H1 (cell line): ENCODE results near the gene CHST2. TPM values are rescaled to one million over a fixed set of nuclear protein-coding genes. Genes with fewer than 3 reads are reported as not detected.

ENCODE experiments used
- CTCF ChIA-PET: fragments of 300-600 bp; sonication (Branson Sonifier 250); formaldehyde crosslinking; loops from one replicate; lab custom pipeline; 2021; ENCODE audit not compliant: partially characterized antibody; lab: Charles Lee
- POLR2A ChIA-PET: fragments of 300-600 bp; sonication (Branson Sonifier 250); formaldehyde crosslinking; loops from one replicate; lab custom pipeline; 2021; ENCODE audit warnings: inconsistent platforms; ENCODE audit not compliant: partially characterized antibody; lab: Charles Lee
- DNase-seq, 2 experiments: peaks; one replicate each; pipeline versions ENCODE4 v3.0.0 to v3.0.0-alpha.2; 2010 to 2022; ENCODE audit warnings: low spot score in 2 of 2, low read depth in 1 of 2, mixed read lengths in 1 of 2
- FAIRE-seq: peaks from 2 replicates; lab custom pipeline; 2011; peaks lifted over from hg19 to GRCh38; lab: Jason Lieb, UNC
- H2AFZ ChIP-seq: 2 replicates; pipeline ENCODE4 v1.8.1; 2012; ENCODE audit warnings: low read length, inconsistent platforms
- H2AK5ac ChIP-seq: 2 replicates; pipeline ENCODE4 v1.6.1; 2013; ENCODE audit warnings: low read depth, low read length
- H2BK120ac ChIP-seq: replicated peaks from 2 replicates; pipeline ENCODE3; 2013; ENCODE audit warnings: low read depth, low read length, inconsistent platforms
- H2BK12ac ChIP-seq: 2 replicates; pipeline ENCODE4 v1.6.1; 2013; ENCODE audit warnings: low read depth, low read length
- H2BK15ac ChIP-seq: 2 replicates; pipeline ENCODE4 v1.6.1; 2013; ENCODE audit warnings: low read length
- H2BK20ac ChIP-seq: 2 replicates; pipeline ENCODE4 v1.6.1; 2013; ENCODE audit warnings: low read length
- H2BK5ac ChIP-seq: 2 replicates; pipeline ENCODE4 v1.6.1; 2013; ENCODE audit warnings: low read depth, low read length
- H3K14ac ChIP-seq: 2 replicates; pipeline ENCODE4 v1.6.1; 2013; ENCODE audit warnings: inconsistent platforms; ENCODE audit not compliant: insufficient read length
- H3K18ac ChIP-seq: 2 replicates; pipeline ENCODE4 v1.6.1; 2013; ENCODE audit warnings: low read length; ENCODE audit errors: extremely low read depth
- H3K23ac ChIP-seq: 2 replicates; pipeline ENCODE4 v1.6.1; 2013; ENCODE audit warnings: inconsistent platforms; ENCODE audit not compliant: insufficient read length
- H3K23me2 ChIP-seq: 2 replicates; pipeline ENCODE4 v1.6.1; 2013; ENCODE audit warnings: low read depth, low read length
- H3K27ac ChIP-seq: 2 replicates; pipeline ENCODE4 v1.6.1; 2011; ENCODE audit warnings: low read depth, low read length, inconsistent platforms
- H3K27me3 ChIP-seq, 4 experiments: replicated peaks in 1 of 4; 1 replicate in 1 of 4; 2 replicates in 3 of 4; pipeline versions ENCODE4 v1.6.1 to v1.8.1; 2011 to 2013; ENCODE audit warnings: low read length in 3 of 4, mild to moderate bottlenecking in 3 of 4, inconsistent platforms in 2 of 4, mixed read lengths in 2 of 4, moderate library complexity in 1 of 4; ENCODE audit not compliant: control insufficient read depth in 3 of 4, insufficient read depth in 3 of 4; ENCODE audit errors: extremely low read depth in 1 of 4
- H3K36me3 ChIP-seq, 4 experiments: 2 replicates each; pipeline versions ENCODE4 v1.6.1 to v1.8.1; 2011 to 2013; ENCODE audit warnings: mild to moderate bottlenecking in 4 of 4, low read length in 3 of 4, moderate library complexity in 2 of 4, control low read depth in 1 of 4, inconsistent platforms in 1 of 4; ENCODE audit not compliant: insufficient read depth in 4 of 4, control insufficient read depth in 2 of 4
- H3K4ac ChIP-seq: replicated peaks from 2 replicates; pipeline ENCODE3; 2013; ENCODE audit warnings: low read length, low read depth, mixed read lengths, inconsistent platforms; ENCODE audit not compliant: insufficient read length
- H3K4me1 ChIP-seq, 4 experiments: replicated peaks in 1 of 4; 1 replicate in 1 of 4; 2 replicates in 3 of 4; pipeline versions ENCODE4 v1.6.1 to v1.8.1; 2011 to 2013; ENCODE audit warnings: low read length in 3 of 4, inconsistent platforms in 2 of 4, mixed read lengths in 1 of 4; ENCODE audit not compliant: insufficient read depth in 4 of 4, control insufficient read depth in 3 of 4
- H3K4me2 ChIP-seq, 2 experiments: 2 replicates each; pipeline versions ENCODE4 v1.6.1 to v1.8.1; 2011 to 2013; ENCODE audit warnings: low read depth in 2 of 2, low read length in 2 of 2, control low read depth in 1 of 2, inconsistent platforms in 1 of 2, mild to moderate bottlenecking in 1 of 2; ENCODE audit not compliant: insufficient read depth in 1 of 2
- H3K4me3 ChIP-seq, 4 experiments: fragments of 200-600, 300-600 bp in 1 of 4; sonication (generic), shearing (Covaris generic), sonication (Bioruptor Twin) in 1 of 4; 2 replicates each; pipeline versions ENCODE4 v1.5.1 to v1.8.1; 2011 to 2016; ENCODE audit warnings: low read length in 4 of 4, low read depth in 3 of 4, control low read depth in 2 of 4, inconsistent platforms in 2 of 4, mild to moderate bottlenecking in 2 of 4, mixed read lengths in 1 of 4, moderate library complexity in 1 of 4; ENCODE audit not compliant: insufficient read depth in 2 of 4; ENCODE audit errors: extremely low read depth in 1 of 4
- H3K56ac ChIP-seq: replicated peaks from 2 replicates; pipeline ENCODE3; 2013; ENCODE audit warnings: low read depth, mild to moderate bottlenecking, mixed read lengths, low read length, inconsistent platforms; ENCODE audit not compliant: insufficient read length
- H3K79me1 ChIP-seq: 2 replicates; pipeline ENCODE4 v1.6.1; 2013; ENCODE audit warnings: low read depth, low read length, control low read depth
- H3K79me2 ChIP-seq, 2 experiments: 2 replicates each; pipeline versions ENCODE4 v1.6.1 to v1.8.1; 2012 to 2013; ENCODE audit warnings: low read length in 2 of 2, mild to moderate bottlenecking in 2 of 2, inconsistent platforms in 1 of 2; ENCODE audit not compliant: insufficient read depth in 2 of 2, control insufficient read depth in 1 of 2
- H3K9ac ChIP-seq, 4 experiments: replicated peaks in 1 of 4; 1 replicate in 1 of 4; 2 replicates in 3 of 4; pipeline versions ENCODE4 v1.6.1 to v1.8.1; 2011 to 2013; ENCODE audit warnings: low read depth in 3 of 4, low read length in 3 of 4, control low read depth in 2 of 4, mild to moderate bottlenecking in 2 of 4, moderate library complexity in 2 of 4, inconsistent platforms in 1 of 4; ENCODE audit errors: extremely low read depth in 1 of 4
- H3K9me3 ChIP-seq, 2 experiments: 2 replicates each; pipeline versions ENCODE4 v1.6.1 to v1.8.1; 2012 to 2013; ENCODE audit warnings: mild to moderate bottlenecking in 2 of 2, moderate library complexity in 2 of 2, control low read depth in 1 of 2, inconsistent platforms in 1 of 2, low read depth in 1 of 2, low read length in 1 of 2, mixed read lengths in 1 of 2; ENCODE audit not compliant: insufficient read depth in 2 of 2
- H4K20me1 ChIP-seq, 2 experiments: replicated peaks in 1 of 2; 2 replicates each; pipeline versions ENCODE3 to v1.8.1; 2011 to 2013; ENCODE audit warnings: inconsistent platforms in 2 of 2, low read length in 2 of 2, mild to moderate bottlenecking in 1 of 2; ENCODE audit not compliant: insufficient read depth in 2 of 2, control insufficient read depth in 1 of 2
- H4K5ac ChIP-seq: 2 replicates; pipeline ENCODE4 v1.6.1; 2013; ENCODE audit warnings: low read length, low read depth, mixed read lengths, inconsistent platforms; ENCODE audit not compliant: insufficient read length
- H4K8ac ChIP-seq: 2 replicates; pipeline ENCODE4 v1.8.0; 2013; ENCODE audit warnings: mild to moderate bottlenecking, moderate library complexity, low read length, inconsistent platforms; ENCODE audit not compliant: insufficient read depth; ENCODE audit errors: extremely low read depth
- H4K91ac ChIP-seq: replicated peaks from 2 replicates; pipeline ENCODE3; 2013; ENCODE audit warnings: low read length, mixed read lengths, inconsistent platforms; ENCODE audit not compliant: insufficient read length
- MAFK ChIP-seq: IDR thresholded peaks from 2 replicates; pipeline ENCODE4 v1.6.1; 2012; ENCODE audit warnings: low read depth, mild to moderate bottlenecking, improper control_type of control experiment, low read length
- WGBS, 2 experiments: shearing (Covaris generic) in 1 of 2; methylation state at CpG; one replicate each; pipeline versions ENCODE4 v1.1.6 to v1.1.7; 2013 to 2015; ENCODE audit warnings: low lambda C conversion rate in 2 of 2, mixed read lengths in 2 of 2, inconsistent platforms in 1 of 2, low coverage in 1 of 2, missing lambda C conversion rate in 1 of 2; ENCODE audit not compliant: insufficient replicate concordance in 2 of 2, insufficient coverage in 1 of 2, insufficient read length in 1 of 2; ENCODE audit errors: extremely low coverage in 1 of 2, missing lambda C conversion rate in 1 of 2; 5-methylcytosine and 5-hydroxymethylcytosine counted together
- polyA plus RNA-seq, 7 experiments: library from polyadenylated mRNA; depleted of rRNA in 3 of 7; stranded (reverse) in 5 of 7; unstranded in 2 of 7; fragments of >200 nt in 5 of 7; fragments of 200-250 nt in 2 of 7; gene quantifications; 1 replicate in 5 of 7; 2 replicates in 1 of 7; 4 replicates in 1 of 7; pipeline versions ENCODE4 v1.2.1 to v1.2.3, GENCODE V29; 2011 to 2013; ENCODE audit warnings: missing spikeins in 2 of 7, mixed read lengths in 2 of 7
- total RNA-seq: library from RNA; stranded (reverse); fragmentation: NEBNext Ultra II Directional; extraction: Animal tissue kit (Norgen Biotek cat#: 25700); gene quantifications from 2 replicates; pipeline ENCODE4 v1.2.1, GENCODE V29; 2021

Gene CHST2
- total and polyA plus RNA-seq, 2 of the 8 experiments (the other 6 are each of a cell fraction or from before 2014, with no cell fraction given) = 3.2 to 15.1 TPM

DNA sequence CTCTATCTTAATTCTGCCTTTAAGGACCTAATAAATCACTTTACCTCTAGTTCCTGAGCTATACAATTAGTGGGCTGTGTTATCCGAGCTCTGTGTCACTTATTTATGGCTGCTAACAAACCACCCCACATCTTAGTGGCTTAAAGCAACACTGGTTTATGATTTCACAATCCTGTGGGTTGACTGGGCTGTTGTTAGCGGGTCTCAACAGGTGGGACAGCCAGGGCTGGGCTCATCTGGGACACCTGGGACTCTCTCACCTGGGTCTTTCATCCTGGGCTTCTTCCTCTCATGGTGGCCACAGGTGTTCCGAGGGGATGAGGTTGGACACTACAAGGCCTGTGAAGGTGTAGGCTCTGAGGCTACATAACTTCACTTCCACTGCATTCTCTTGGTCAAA is 35.8 kb upstream of the CHST2 start:
- no peak overlapping the region for H2BK20ac ChIP-seq

More for the DNA sequence above, 35.8 kb upstream of the CHST2 start:
- Histone ChIP-seq H3K23ac (no peak overlapping the region), H3K23me2 (no peaks in the 10 kb centered on the region), H3K4me1 (no peaks in the 10 kb centered on the region; a peak in 1 of 7 replicates), H4K20me1 (no peaks in the 10 kb centered on the region), H4K91ac (no peak overlapping the region), H2BK5ac (no peak overlapping the region), H2AFZ (no peak overlapping the region), H4K5ac (no peak overlapping the region), H3K4ac (no peak overlapping the region), H3K79me1 (no peaks in the 10 kb centered on the region), H3K9me3 (peaks cover 0 to 14% of the 10 kb centered on the region in 2 experiments; a peak in 2 of 4 replicates), H2BK12ac (no peak overlapping the region), H3K9ac (no peak overlapping the region), H2BK15ac (no peak overlapping the region), H3K4me2 (no peak overlapping the region), H2AK5ac (no peak overlapping the region), H3K27me3 (no peaks in the 10 kb centered on the region), H2BK120ac (no peak overlapping the region), H3K79me2 (no peaks in the 10 kb centered on the region), H3K14ac (no peak overlapping the region), H3K36me3 (no peaks in the 10 kb centered on the region; a peak in 1 of 8 replicates), H3K56ac (no peak overlapping the region), H4K8ac (no peak overlapping the region), H3K27ac (no peak overlapping the region), H3K18ac (no peak overlapping the region), H3K4me3 (no peak overlapping the region)
- DNase-seq (no peak), FAIRE-seq (no peak)
- ChIA-PET POLR2A (interaction anchor here (0.8 kb wide), 1 partner anchor 18 kb away, joined by 3 read pairs; no protein-coding TSS in a partner anchor), CTCF (interaction anchor here (0.6 to 3.3 kb wide), 2 partner anchors 13 to 283 kb away, joined by 4 to 16 read pairs; no protein-coding TSS in a partner anchor)
- WGBS, 2 experiments = 90% methylated on average over 3 of the region's 3 CpGs; no CpG with 5 or more reads in 1 of the 2 experiments
- no peak for TF ChIP-seq MAFK
